ENCODE results near the gene CRYBG1. TPM values are rescaled to one million over a fixed set of nuclear protein-coding genes. Genes with fewer than 3 reads are reported as not detected.

CRYBG1 gene
- total and polyA plus RNA-seq, 2 of the 13 experiments (the other 11 are each of a cell fraction or from before 2014, with no cell fraction given) = 10.1 to 21.9 TPM

DNA sequence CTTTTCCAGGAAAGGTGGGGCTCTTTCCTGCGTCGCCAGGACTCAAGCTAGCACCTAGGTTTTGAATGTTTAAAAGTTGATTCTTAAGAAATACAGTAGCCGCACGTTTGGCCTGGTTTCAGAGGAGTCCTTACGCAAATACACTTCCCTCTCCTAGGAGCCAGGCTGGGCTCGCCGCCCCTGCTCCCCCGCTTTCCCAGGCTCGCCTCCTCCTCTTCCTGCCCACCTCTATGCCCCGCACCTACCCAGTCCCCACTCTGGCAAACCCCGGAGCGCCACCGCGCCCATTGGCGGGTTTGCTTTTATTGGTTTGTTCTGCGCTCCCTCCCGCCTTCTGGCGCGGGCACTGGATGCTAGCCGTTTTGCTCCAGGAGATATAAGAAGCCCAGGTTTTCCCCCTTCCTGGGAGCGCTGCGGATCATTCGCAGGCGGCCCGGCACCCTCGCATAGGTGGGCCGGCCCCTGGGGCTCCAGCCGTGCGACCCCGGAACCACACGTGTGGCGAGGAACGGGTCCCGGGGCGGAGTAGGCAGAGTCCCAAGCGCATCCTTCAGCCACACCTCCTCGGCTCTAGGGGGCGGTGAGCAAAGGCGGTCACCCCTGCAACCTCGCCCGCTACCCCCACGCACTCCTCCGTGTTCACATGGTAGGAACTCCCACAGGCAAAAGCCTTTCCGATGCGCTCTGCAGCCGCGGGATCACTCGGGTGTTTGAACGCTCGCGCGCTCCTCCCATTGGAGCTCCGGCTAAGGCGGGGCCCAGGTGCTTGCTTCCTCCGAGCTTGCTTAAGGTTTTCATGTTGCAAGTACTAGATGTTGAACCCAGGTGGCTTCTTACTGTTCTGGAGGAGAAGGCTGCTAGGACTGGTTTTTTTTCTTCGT, 149.8 kb downstream of the CRYBG1 start (continued):
- TF ChIP-seq IRF1 (CRISPR knock-in tag; IDR thresholded peaks at IDR 0.05; ENCODE audit: low read depth) = no peak
- TF ChIP-seq ZNF737 (CRISPR knock-in tag; IDR thresholded peaks at IDR 0.05; ENCODE audit: borderline replicate concordance) = no peak
- TF ChIP-seq, protein P1, sequence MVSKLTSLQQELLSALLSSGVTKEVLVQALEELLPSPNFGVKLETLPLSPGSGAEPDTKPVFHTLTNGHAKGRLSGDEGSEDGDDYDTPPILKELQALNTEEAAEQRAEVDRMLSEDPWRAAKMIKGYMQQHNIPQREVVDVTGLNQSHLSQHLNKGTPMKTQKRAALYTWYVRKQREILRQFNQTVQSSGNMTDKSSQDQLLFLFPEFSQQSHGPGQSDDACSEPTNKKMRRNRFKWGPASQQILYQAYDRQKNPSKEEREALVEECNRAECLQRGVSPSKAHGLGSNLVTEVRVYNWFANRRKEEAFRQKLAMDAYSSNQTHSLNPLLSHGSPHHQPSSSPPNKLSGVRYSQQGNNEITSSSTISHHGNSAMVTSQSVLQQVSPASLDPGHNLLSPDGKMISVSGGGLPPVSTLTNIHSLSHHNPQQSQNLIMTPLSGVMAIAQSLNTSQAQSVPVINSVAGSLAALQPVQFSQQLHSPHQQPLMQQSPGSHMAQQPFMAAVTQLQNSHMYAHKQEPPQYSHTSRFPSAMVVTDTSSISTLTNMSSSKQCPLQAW (CRISPR knock-in tag; IDR thresholded peaks at IDR 0.05) = no peak
- no peak for TF ChIP-seq ZNF597 (CRISPR knock-in tag; IDR thresholded peaks at IDR 0.05)
- no peak for TF ChIP-seq TOE1 (CRISPR knock-in tag; IDR thresholded peaks at IDR 0.05)
- TF ChIP-seq ZNF572 (CRISPR knock-in tag; IDR thresholded peaks at IDR 0.05) = no peak
- TF ChIP-seq, protein P2, sequence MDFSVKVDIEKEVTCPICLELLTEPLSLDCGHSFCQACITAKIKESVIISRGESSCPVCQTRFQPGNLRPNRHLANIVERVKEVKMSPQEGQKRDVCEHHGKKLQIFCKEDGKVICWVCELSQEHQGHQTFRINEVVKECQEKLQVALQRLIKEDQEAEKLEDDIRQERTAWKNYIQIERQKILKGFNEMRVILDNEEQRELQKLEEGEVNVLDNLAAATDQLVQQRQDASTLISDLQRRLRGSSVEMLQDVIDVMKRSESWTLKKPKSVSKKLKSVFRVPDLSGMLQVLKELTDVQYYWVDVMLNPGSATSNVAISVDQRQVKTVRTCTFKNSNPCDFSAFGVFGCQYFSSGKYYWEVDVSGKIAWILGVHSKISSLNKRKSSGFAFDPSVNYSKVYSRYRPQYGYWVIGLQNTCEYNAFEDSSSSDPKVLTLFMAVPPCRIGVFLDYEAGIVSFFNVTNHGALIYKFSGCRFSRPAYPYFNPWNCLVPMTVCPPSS (IDR thresholded peaks at IDR 0.05) = no peak
- 0 out of 2 replicates have a peak, but pooled peaks have one; percentile 25 for TF ChIP-seq HOXA3 (CRISPR knock-in tag; IDR thresholded peaks at IDR 0.05)
- TF ChIP-seq AKAP8 (CRISPR knock-in tag; IDR thresholded peaks at IDR 0.05) = no peak
- no peak for TF ChIP-seq ZNF337 (CRISPR knock-in tag; IDR thresholded peaks at IDR 0.05; ENCODE audit: borderline replicate concordance, low read depth)
- TF ChIP-seq ZNF124 (CRISPR knock-in tag; IDR thresholded peaks at IDR 0.05) = no peak
- TF ChIP-seq ZFP36L1 (CRISPR knock-in tag; IDR thresholded peaks at IDR 0.05) = no peak
- no peak for TF ChIP-seq ZNF274 (CRISPR knock-in tag; IDR thresholded peaks at IDR 0.05)
- no peak for TF ChIP-seq NR3C1 (CRISPR knock-in tag; IDR thresholded peaks at IDR 0.05)
- no peak for TF ChIP-seq KLF11 (CRISPR knock-in tag; IDR thresholded peaks at IDR 0.05)
- TF ChIP-seq ZNF614 (CRISPR knock-in tag; IDR thresholded peaks at IDR 0.05; ENCODE audit: borderline replicate concordance) = no peak
- TF ChIP-seq PHB2 (IDR thresholded peaks at IDR 0.05; ENCODE audit: partially characterized antibody) = no peak
- TF ChIP-seq ARNT2 (CRISPR knock-in tag; IDR thresholded peaks at IDR 0.05; ENCODE audit: low read depth) = peak; percentile 39; the same call in 1 of the 2 replicates
- TF ChIP-seq PATZ1 (CRISPR knock-in tag; IDR thresholded peaks at IDR 0.05) = peak; percentile 25; the same call in 1 of the 2 replicates
- TF ChIP-seq, protein P3, sequence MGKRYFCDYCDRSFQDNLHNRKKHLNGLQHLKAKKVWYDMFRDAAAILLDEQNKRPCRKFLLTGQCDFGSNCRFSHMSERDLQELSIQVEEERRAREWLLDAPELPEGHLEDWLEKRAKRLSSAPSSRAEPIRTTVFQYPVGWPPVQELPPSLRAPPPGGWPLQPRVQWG (CRISPR knock-in tag; IDR thresholded peaks at IDR 0.05; ENCODE audit: borderline replicate concordance, low read depth) = no peak
- TF ChIP-seq MAFF (IDR thresholded peaks at IDR 0.05; ENCODE audit: low read depth, low read length) = no peak
